ENCODE measurements around the gene DUSP10.

GRCh38 chr1:221714227-221715152 lies 27.4 kb downstream of the DUSP10 start:
- no peak for TF ChIP-seq CTCF (conservative IDR thresholded peaks at IDR 0.05; ENCODE audit: low read length)
- TF ChIP-seq EZH2phosphoT487 (IDR thresholded peaks at IDR 0.05; ENCODE audit: borderline replicate concordance, low read depth, low read length) = no peak

All from OCI-LY7 (cell line).